GM12892 (cell line): ENCODE results near the gene WDR91.

Experiments used
- POLR2A ChIP-seq: IDR thresholded peaks from 2 replicates; pipeline ENCODE4 v1.6.1; 2011; ENCODE audit warnings: low read depth, low read length, control low read depth
- TAF1 ChIP-seq: IDR thresholded peaks from 2 replicates; pipeline ENCODE4 v1.6.1; 2011; ENCODE audit warnings: low read depth, mild to moderate bottlenecking, control low read depth, low read length, borderline replicate concordance

GRCh38 chr7:135204341-135204749 is 7.0 kb downstream of the WDR91 start:
- TF ChIP-seq POLR2A (no peak), TAF1 (no peak)
